A204.1 (cell line): ENCODE data around the gene HPSE2.
"Not testable (repeated sequence)": the region's sequence is repeated elsewhere in the genome, so short reads cannot be mapped to it uniquely, and the experiment has no call there.

Experiments
- FAIRE-seq: peaks from 2 replicates; lab custom pipeline; 2012; peaks lifted over from hg19 to GRCh38; lab: Jason Lieb, UNC

HPSE2 gene

DNA sequence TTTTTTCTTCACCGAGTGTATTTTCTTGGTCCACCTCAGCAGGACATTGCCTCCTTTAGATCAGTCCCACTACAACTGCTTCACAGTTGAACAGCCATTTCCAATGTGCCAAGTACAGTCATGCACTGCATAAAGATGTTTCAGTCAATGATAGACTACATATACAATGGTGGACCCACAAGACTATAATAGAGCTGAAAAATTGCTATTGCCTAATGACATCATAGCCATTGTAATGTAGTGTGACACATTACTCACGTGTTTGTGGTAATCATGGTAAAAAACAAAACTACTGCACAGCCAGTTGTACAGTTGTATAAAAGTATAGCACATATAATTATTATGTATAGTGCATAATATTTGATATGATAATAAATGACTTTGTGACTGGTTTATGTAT is 675.1 kb downstream of the HPSE2 start:
- FAIRE-seq, result no peak

DNA sequence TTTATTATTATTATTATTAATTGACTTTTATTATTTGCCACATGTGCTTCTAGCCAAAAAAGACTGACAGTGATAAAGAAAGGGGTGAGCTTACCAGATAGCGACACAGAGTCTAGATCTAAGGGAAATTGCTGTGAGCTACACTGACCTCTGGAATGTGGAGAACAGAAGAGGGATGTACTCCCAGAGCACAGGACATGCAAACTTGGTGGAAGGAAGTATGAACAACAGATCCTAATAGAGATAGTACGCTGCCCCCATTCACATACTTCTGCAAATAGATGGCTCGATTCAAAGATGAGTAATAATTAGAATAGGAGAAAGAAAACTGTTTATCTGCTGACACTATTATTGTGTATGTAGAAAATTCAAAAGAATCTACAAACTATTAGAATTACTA is 679.6 kb downstream of the HPSE2 start:
- FAIRE-seq, result no peak

DNA sequence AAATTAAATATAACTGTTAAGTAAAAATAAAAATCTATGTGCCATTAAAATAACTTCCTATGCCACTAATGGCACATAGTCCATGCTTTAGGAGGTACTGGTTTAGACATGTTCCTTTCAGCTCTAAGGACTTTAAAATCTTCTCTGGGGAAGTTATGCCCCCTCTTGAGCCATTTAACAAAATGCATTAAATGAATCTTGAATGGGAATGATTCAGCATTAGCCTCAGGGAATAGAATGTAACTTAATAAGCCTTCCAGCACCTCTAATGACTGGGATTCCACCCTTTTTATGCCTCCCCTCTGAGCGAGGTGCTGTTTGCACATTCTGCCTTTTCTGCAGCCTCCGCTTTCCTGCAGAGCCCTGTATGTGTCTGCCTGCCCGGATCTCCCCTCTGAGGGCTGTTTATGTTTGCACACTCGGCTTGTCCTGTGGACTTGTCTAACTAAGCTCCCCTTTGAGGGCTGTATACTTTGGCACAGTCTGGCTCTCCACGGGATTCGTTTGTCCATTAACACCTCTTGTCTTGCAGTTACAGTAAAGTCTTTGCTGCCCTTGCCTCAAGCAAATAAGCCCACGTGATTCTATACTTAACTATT is 680.5 kb downstream of the HPSE2 start:
- no peak for FAIRE-seq

DNA sequence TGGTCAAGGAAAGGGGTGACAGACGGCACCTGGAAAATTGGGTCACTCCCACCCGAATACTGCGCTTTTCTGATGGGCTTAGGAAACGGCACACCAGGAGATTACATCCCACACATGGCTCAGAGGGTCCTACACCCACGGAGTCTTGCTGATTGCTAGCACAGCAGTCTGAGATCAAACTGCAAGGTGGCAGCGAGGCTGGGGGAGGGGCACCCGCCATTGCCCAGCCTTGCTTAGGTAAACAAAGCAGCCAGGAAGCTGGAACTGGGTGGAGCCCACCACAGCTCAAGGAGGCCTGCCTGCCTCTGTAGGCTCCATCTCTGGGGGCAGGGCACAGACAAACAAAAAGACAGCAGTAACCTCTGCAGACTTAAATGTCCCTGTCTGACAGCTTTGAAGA is 694.1 kb downstream of the HPSE2 start:
- FAIRE-seq, result not testable (repeated sequence)

DNA sequence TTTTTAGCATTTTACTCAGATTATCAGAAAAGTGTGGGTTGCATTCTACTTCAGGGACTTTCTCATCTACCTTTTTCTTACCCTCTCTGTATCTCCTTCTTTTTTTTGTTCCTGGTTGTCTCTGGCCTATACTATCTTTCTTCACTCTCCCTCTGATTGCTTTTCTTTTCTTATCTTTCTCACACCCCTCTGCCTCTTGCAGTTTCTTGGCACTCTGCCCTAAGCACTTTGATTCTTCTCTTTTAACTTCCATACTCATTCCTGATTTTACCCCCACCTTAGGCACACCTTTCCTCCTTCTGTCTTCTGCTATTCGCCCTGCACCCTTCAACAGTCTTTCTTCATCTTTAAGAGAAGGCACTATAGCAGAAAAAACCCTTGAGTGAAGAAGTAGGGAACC is 696.1 kb downstream of the HPSE2 start:
- no peak for FAIRE-seq

DNA sequence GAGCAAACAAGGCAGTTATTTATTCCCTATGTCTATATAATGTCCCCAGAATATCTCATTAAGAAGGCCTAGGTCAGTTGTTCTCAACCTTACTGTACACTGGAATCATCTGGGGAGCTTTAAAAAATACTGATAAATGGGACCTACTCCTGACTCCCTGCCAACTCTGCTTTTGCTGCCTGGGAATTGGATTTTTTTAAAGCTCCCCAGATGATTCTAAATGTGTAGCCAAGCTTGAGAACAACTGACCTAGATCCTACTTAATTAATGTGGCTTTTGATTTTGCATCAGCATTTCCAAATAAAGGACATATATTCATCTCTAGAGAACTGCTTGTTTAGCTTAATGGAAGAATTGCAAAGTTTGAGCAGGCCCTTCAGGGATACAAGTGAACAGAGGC is 697.2 kb downstream of the HPSE2 start:
- FAIRE-seq, result no peak

DNA sequence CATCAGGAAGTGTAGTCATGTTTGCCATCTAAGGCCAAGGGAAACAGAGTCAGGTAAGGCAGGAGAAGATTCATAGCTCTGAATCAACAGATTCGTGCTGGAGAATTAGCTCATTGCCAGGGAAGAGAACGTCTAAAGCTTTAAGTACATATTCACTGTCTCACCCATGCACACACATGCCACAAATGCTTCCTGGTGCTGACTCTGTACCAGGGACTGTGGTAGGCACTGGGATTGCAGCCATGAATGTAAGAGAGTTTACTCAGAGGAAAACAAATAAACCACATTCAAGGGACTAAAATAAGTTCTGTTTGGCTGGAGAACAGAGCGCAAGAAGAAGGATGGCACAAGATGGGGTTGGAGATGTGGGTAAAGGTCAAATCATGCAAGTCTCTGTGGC is 699.1 kb downstream of the HPSE2 start:
- FAIRE-seq, result no peak

DNA sequence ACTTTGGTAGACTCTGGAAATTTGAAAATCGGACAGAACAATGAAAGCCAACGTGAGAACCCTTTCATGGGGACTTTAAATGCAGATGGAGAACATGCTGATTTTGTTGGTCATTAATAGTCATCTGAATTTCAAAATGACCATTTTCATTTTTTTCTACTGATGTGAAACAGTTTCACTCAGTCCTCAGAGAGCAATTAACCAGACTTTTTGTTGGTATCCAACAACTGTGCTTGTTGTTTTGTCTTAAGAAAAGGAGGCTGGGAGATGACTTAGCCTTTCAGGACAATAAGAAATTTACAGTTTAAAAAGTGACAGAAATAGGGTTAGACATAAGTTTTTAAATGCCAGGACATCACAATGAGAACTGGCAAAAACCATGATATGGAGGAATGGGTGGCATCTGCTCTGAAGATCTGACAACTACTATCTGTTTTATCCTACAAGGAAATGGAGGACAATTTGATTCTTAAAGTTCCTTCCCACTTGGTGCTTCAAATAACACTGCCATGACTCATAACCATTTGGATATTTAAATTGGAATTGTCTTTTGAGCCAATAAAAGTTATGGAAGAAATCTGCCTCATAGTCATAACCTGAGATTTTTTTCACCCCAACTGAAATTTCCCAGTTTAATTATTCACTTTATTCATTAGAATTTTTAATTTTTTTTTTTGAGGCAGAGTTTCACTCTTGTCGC is 701.8 kb downstream of the HPSE2 start:
- no peak for FAIRE-seq

DNA sequence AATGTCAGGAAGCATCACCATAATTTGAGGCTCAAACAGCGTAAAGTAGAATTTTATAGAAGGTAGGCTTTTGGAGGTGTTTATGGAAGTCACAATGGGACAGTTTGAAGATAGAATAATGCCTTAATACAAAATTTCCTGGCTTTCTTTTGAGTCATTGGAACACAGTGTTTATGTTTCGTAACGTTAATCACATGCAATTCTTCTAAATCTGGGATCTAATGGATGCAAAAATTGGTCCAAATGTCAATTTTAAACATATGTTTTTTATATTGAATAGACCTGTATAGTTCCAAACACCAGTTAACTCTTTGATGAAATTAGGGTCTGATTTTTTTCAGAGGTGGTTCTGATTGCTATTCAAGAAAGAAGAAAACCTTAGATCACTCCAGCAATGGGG is 702.4 kb downstream of the HPSE2 start:
- FAIRE-seq, result no peak

DNA sequence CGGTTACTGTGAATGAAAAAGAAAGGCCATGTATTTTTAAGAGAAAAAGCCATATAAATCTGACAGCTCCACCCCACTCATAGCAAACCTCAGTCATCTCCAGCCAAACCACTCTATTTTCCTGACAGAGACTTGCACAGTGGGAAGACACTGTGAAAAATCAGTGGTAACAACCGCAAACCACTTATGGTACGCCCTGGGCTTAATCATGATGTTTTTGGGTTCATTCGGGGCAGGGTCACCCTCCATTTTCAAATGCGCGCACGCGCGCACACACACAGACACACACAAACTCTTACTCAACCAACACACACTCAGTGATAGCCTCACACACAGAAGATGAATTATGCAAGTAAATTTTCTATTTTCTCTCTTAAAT is 706.9 kb downstream of the HPSE2 start:
- FAIRE-seq, result no peak

DNA sequence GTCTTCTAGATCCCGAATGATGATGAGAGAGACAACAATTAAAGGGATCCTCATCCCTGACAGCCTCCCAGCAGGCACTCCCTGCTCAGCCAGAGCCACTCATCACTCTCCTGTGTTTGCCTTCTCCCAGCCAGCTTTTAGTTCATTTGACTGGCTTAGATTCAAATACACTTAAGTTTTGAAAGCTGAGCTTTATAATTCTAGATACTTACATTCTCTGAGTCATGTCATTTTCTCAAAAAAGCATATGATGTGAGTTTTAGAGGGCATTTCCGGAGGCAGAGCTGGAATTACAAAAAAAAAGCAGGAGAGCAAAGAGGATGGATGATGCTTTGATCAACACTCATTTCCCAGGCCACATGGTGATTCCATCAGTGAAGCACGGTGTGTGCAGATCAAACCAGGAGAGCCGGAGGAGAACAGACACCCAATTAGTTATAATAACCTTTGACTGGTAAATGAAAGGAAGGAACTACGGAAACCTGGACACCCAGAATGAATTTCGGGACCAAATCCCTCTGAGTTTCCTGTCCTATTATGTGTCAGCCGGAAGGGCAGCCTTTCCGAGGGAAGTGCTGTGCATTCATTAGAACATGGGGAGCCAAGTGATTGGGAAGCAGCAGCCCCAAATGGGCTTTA is 707.4 kb downstream of the HPSE2 start:
- no peak for FAIRE-seq

DNA sequence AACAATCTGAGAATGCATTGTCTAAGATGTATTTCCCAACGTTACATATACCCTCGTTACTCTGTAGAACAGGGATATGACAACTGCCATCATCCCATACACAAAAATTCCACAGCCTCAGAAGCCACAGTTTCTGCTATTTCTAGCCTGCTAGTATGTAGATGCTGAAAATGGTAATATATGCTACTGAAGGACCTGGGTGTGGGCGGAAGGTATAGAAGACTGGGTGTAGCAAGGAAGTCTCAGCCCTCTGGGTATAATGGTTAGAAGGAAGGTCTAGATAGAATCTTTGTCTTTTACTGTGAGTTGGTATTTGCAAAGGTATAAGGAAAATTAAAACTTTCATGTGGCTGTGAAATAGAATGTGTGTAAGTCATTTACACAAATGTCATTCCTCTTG is 709.7 kb downstream of the HPSE2 start:
- FAIRE-seq, result no peak

DNA sequence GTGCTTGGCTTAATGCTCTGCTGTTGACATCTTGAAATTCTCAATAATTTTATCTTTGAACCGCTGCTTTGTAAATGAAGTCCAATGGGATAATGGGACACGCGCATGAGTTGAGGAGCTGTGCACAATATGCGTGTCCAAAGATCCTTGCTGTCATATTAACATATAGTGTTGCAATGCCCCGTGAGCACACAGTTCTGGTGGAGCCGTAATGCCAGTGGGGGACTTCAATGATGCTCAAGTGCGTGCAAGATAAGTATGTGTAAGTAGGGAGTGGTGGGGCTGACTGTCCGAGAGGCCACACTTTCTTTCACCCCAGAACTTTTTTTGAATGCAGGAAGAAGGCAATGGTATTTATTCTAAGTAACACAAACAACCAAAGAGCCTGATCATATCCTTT is 711.5 kb downstream of the HPSE2 start:
- no peak for FAIRE-seq

DNA sequence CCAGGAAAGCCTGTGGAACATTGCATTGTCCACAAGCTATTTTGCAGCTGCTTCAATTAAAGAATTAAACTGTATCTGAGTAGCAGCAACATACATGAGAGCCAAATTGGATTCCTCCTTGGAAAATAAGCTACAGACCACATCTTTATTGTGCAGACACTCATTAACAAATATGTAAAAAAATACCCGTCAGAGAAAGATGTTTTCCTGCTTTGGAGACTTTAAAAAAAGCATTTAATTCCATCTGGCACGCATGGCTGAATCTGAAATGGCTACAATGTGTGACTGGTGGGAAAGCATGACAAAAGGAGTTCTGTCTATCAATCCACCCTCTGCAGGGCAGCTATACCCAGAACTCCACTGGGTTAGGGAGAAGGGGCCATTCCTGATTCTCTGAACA is 715.8 kb downstream of the HPSE2 start:
- no peak for FAIRE-seq

DNA sequence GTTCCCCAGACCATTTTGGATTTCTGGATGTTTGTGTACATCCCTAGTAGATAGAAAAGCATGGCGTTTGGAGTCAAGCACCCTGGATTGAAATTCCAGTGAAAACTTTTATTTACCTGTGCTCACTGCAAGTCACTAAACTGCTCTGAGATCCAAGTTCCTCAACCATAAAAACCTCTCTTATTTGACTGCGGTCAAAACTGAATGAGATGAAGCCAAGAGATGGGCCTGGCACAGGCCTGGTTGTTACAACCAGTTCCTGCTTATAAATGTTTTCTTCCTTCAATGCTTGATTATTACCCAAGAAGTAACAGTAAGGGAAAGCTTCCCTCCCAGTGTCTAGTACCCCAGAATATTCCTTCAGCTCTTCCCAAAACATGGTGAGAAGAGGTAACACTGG is 718.0 kb downstream of the HPSE2 start:
- FAIRE-seq, result no peak

DNA sequence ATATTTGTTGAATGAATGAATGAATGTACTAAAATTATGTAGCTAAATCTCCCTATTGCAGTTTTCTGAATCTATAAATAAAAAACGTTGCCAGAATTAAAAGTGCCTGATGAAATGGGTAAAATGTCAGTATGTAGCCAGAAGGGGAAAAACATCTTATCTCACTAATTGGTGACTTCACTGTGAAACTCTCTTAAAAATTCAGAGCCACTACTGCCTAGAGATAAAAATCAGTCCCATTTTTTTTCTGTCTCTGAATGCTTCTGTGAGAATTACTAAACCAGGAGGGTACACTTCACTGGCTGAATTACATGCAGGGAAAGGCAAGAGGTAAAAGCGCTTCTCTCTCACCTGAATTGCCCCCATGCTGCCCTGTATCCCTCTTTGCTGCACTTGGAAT is 719.3 kb downstream of the HPSE2 start:
- no peak for FAIRE-seq

DNA sequence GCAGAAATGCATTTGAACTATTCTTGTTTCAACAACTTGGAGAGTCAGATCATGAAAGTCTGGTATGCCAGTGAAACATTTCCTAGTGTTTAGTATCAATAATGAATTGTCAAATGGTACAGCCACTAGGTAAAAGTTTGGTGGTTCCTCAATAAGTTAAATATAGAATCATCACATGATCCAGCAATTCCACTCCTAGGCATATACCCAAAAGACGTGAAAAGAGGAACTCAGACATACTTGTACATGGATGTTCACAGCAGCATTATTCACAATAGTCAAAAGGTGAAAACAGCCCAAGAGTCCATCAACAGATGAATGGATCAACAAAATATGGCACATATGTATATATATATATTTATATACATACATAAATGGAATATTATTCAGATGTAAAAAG is 721.9 kb downstream of the HPSE2 start:
- no peak for FAIRE-seq

DNA sequence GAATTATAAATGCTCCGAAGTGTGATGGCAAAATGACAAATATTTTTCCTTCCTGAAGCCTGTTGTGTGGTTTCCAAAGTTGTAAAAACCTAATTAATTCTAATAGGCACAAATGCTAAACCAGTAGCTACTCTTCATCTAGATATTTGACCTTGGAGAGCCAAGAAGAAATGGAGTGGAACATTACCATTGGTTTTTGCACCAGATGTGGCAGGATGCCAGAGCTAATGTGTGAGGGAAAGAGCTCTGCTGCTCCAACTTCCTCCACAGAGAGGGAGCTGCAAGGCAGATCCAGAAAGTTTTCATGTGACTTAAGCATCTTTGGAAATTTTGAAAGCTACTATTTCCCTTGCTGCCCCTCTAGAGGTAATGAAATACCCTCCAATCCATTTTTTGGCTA is 723.8 kb downstream of the HPSE2 start:
- no peak for FAIRE-seq

DNA sequence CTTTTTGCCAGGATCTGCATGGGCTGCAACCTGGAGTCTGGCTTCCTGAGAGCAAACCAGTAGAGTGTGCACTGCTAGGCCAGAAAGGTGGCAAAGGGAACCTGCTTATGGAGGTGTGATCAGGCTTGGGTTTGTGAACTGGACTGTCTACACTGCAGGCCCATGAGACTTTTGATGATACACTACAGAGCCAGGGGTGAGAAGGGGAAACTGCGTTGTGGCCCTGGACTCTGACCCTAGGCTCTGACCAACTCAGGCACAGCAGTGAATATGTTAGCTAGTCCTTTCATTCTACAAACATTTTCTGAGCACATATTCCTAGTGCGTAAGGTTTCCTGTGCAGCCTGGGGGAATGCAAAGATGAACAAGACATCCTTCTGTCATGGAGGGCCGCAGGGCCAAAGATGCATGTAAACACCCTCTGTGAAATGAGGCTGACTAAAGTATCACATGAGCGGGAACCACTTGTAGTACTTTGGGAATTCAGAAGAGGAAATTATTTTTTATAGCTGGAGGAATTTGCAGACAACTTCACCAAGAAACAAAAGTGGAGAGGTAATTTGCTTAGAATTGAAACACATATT is 725.1 kb downstream of the HPSE2 start:
- no peak for FAIRE-seq

DNA sequence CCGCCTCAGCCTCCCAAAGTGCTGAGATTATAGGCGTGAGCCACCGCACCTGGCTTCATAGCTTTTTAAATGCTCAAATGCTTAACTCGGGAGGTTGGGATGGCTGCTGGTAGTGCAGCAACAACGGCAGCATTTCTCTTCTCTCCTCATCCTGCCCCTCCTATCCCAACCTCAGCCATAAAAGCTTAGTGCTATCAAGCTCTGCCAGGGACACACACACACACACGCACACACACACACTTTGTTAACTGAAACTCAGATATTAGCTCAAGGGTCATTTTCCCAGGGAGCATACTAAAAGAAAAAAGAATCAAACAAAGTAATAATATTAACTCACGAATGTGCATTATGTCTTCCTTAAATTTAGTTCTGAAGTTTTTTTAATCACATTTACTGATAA is 725.9 kb downstream of the HPSE2 start:
- FAIRE-seq, result no peak

DNA sequence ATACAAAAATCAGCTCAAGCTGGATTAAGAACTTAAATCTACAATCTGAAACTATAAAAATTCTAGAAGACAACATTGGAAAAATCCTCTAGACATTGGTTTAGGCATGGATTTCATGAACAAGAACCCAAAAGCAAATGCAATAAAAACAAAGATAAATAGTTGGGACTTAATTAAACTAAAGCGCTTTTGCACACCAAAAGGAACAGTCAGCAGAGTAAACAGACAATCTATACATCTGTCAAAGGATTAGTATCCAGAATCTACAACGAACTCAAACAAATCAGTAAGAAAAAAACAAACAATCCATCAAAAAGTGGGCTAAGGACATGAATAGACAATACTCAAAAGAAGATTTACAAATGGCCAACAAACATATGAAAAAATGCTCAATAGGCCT is 733.1 kb downstream of the HPSE2 start:
- FAIRE-seq, result not testable (repeated sequence)

DNA sequence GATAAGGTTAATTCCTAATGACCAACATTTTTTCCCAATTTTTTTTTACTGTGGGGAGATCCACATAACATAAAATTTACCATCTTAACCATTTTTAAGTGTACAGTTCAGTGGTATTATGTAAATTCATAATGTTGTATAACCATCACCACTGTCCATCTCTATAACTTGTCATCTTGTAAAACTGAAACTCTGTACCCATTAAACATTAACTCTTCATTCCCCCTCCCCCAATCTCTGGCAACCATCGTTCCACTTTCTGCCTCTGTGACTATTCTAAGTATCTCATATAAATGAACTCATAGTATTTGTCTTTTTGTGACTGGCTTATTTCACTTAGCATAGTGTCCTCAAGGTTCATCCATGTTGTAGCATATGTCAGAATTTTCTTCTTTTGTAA is 742.9 kb downstream of the HPSE2 start:
- FAIRE-seq, result no peak

DNA sequence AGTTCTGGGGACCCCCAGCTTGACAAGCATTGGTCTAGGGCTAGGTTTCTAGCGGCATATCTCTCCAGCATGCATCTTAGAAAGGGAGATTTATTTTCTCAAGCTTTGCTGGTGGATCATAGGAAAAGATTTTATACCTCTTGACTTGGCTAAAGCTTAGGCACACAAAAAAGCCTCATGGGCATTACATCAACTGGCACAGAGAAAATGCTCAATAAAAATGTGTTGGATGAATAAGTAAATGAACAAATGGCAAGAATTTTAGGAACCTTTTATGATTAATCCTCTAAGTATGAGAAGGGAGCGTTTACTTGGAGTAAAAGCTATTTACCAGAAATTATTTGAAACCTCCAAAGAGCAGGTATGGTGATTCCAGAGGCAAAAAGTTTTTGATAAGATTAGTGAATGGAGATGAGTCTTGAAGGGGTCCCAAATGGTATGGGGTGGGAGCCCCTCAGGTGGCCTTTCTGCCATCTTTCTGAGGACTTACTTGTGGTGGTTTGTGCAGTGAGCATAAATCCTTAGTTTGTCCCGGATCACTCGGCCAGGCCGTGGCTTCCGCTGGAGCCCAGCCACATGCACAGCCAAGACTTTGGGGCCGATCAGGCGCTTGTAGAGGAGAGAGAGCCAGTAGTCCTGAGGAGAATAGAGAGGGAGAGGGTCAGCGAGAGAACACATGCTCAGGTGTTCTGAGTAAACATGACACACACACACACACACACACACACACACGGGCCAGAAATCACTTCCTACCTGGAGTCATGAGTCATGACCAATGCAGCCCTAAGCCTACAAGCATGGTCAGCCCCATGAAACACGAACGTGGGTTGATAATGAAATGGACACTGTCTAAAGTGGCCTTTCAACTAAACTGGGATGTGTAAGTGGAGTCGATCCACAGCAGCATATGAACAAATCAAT is 745.8 kb downstream of the HPSE2 start:
- no peak for FAIRE-seq
